Erythroblast (primary cell): ENCODE data around the gene HMGCS2.

Experiments used
- GATA1 ChIP-seq: IDR thresholded peaks from 2 replicates; pipeline ENCODE4 v1.6.1; 2011; ENCODE audit warnings: low read depth, mild to moderate bottlenecking, control low read depth, low read length, moderate library complexity
- POLR2A ChIP-seq: IDR thresholded peaks from 2 replicates; pipeline ENCODE4 v1.6.1; 2011; ENCODE audit warnings: mild to moderate bottlenecking, low read length

DNA sequence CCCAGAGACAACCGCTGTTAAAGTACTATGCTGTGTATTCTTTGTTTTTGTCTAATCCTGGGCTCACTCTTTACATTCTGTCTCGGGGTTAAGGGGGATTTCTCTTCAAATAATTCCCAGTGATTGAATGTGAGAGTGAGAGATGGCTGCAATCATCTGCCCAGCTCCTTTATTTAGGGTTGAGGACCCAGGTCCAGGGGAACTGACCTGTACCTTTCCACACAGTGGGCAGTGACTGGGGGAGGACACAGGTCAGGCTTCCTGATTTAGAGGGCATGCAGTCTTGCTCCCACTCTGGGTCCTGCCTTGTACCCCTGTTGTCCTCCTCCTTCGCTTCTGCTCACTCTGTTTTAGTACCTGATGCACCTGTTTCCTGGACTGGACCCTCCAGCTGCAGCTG, 35.0 kb downstream of the HMGCS2 start:
- no peak for TF ChIP-seq POLR2A
- TF ChIP-seq GATA1, result no peak
